IMR-90 (cell line): ENCODE measurements around the gene CPLX3. TPM values are rescaled to one million over a fixed set of nuclear protein-coding genes. Genes with fewer than 3 reads are reported as not detected.

ENCODE experiments used
- ATAC-seq: fragments of 200-7000 bp; cut with Tn5 transposase; 2 replicates; pipeline ENCODE4 v1.9.1; 2020; ENCODE audit warnings: low read depth, mild to moderate bottlenecking, moderate library complexity
- BruUV-seq: library from RNA; stranded (reverse); fragments of 400-500 nt; replicated peaks from 2 replicates; lab custom pipeline; 2021; lab: Mats Ljungman, UMichigan
- CTCF ChIA-PET: fragments of 300-600 bp; formaldehyde crosslinking; extraction: SDS; loops from one replicate; lab custom pipeline; 2021; ENCODE audit warnings: antibody characterized with exemption; lab: Yijun Ruan, JAX
- POLR2A ChIA-PET: fragments of 300-600 bp; sonication (Branson Sonifier 250); formaldehyde crosslinking; loops from one replicate; lab custom pipeline; 2022; ENCODE audit warnings: antibody characterized with exemption; ENCODE audit not compliant: unreplicated experiment; lab: Charles Lee
- DNase-seq: peaks from one replicate; pipeline ENCODE4 v3.0.0; 2013
- H2AFZ ChIP-seq: replicated peaks from 2 replicates; pipeline ENCODE3; 2013; ENCODE audit warnings: low read length, mild to moderate bottlenecking; ENCODE audit not compliant: poor library complexity
- H2AK5ac ChIP-seq: 2 replicates; pipeline ENCODE4 v1.6.1; 2013; ENCODE audit warnings: low read depth, low read length, inconsistent platforms
- H2AK9ac ChIP-seq: replicated peaks from 2 replicates; pipeline ENCODE3; 2013; ENCODE audit warnings: mild to moderate bottlenecking, low read depth, low read length, moderate library complexity; ENCODE audit not compliant: poor library complexity
- H2BK120ac ChIP-seq: 2 replicates; pipeline ENCODE4 v1.6.1; 2013; ENCODE audit warnings: low read depth, low read length, inconsistent platforms
- H2BK15ac ChIP-seq: 3 replicates; pipeline ENCODE4 v1.6.1; 2013; ENCODE audit warnings: low read depth, low read length, inconsistent platforms
- H2BK20ac ChIP-seq: 2 replicates; pipeline ENCODE4 v1.6.1; 2013; ENCODE audit warnings: low read depth, mild to moderate bottlenecking, inconsistent platforms, low read length, moderate library complexity
- H2BK5ac ChIP-seq: 2 replicates; pipeline ENCODE4 v1.6.1; 2013; ENCODE audit warnings: mild to moderate bottlenecking, low read depth, low read length, inconsistent platforms; ENCODE audit not compliant: poor library complexity, severe bottlenecking
- H3K14ac ChIP-seq: replicated peaks from 2 replicates; pipeline ENCODE4 v1.6.1; 2013; ENCODE audit warnings: low read depth, low read length, inconsistent platforms
- H3K18ac ChIP-seq: 2 replicates; pipeline ENCODE4 v1.6.1; 2013; ENCODE audit warnings: low read depth, low read length, control low read depth
- H3K23ac ChIP-seq: 2 replicates; pipeline ENCODE4 v1.6.1; 2013; ENCODE audit warnings: low read depth, low read length, inconsistent platforms
- H3K27ac ChIP-seq: 2 replicates; pipeline ENCODE4 v1.5.1; 2013; ENCODE audit warnings: mild to moderate bottlenecking, control low read depth, low read length; ENCODE audit not compliant: insufficient read depth
- H3K27me3 ChIP-seq: 2 replicates; pipeline ENCODE4 v1.6.1; 2013; ENCODE audit warnings: low read length; ENCODE audit not compliant: control insufficient read depth, insufficient read depth
- H3K36me3 ChIP-seq: 2 replicates; pipeline ENCODE4 v1.6.1; 2013; ENCODE audit warnings: low read length, mixed read lengths; ENCODE audit not compliant: control insufficient read depth, insufficient read depth
- H3K4ac ChIP-seq: 2 replicates; pipeline ENCODE4 v1.6.1; 2013; ENCODE audit warnings: low read depth, low read length, inconsistent platforms
- H3K4me1 ChIP-seq: 2 replicates; pipeline ENCODE4 v1.6.1; 2013; ENCODE audit warnings: low read length, mixed read lengths; ENCODE audit not compliant: control insufficient read depth, insufficient read depth
- H3K4me2 ChIP-seq: 2 replicates; pipeline ENCODE4 v1.6.1; 2013; ENCODE audit warnings: low read depth, mild to moderate bottlenecking, control low read depth, low read length, moderate library complexity
- H3K4me3 ChIP-seq: 2 replicates; pipeline ENCODE4 v1.5.1; 2013; ENCODE audit warnings: low read depth, mild to moderate bottlenecking, control low read depth, low read length, moderate library complexity; ENCODE audit not compliant: insufficient read depth
- H3K56ac ChIP-seq: 2 replicates; pipeline ENCODE4 v1.6.1; 2013; ENCODE audit warnings: low read length, inconsistent platforms; ENCODE audit not compliant: insufficient read depth; ENCODE audit errors: extremely low read depth
- H3K79me1 ChIP-seq, 2 experiments: 2 replicates each; pipeline ENCODE4 v1.6.1; 2013; ENCODE audit warnings: low read length in 2 of 2, inconsistent platforms in 1 of 2, low read depth in 1 of 2
- H3K9ac ChIP-seq: 2 replicates; pipeline ENCODE4 v1.6.1; 2013; ENCODE audit warnings: low read depth, low read length, control low read depth
- H3K9me1 ChIP-seq: 2 replicates; pipeline ENCODE4 v1.6.1; 2013; ENCODE audit warnings: low read length, inconsistent platforms; ENCODE audit not compliant: insufficient read depth
- H3K9me3 ChIP-seq: 2 replicates; pipeline ENCODE4 v1.6.1; 2013; ENCODE audit warnings: low read length; ENCODE audit not compliant: control insufficient read depth, insufficient read depth
- H4K20me1 ChIP-seq: 2 replicates; pipeline ENCODE4 v1.6.1; 2013; ENCODE audit warnings: low read length, inconsistent platforms; ENCODE audit not compliant: insufficient read depth
- H4K5ac ChIP-seq: 2 replicates; pipeline ENCODE4 v1.6.1; 2013; ENCODE audit warnings: mild to moderate bottlenecking, low read depth, low read length, control low read depth
- H4K8ac ChIP-seq, 2 experiments: 2 replicates each; pipeline ENCODE4 v1.6.1; 2013; ENCODE audit warnings: low read depth in 2 of 2, low read length in 2 of 2, control low read depth in 1 of 2, inconsistent platforms in 1 of 2
- H4K91ac ChIP-seq: 2 replicates; pipeline ENCODE4 v1.6.1; 2013; ENCODE audit warnings: low read depth, low read length, inconsistent platforms; ENCODE audit not compliant: insufficient read depth
- BHLHE40 ChIP-seq: fragments of 150-350 bp; IDR thresholded peaks from 2 replicates; pipeline ENCODE4 v1.6.1; 2016; ENCODE audit warnings: mild to moderate bottlenecking, low read depth, low read length
- CEBPB ChIP-seq: IDR thresholded peaks from 2 replicates; pipeline ENCODE4 v1.6.1; 2012; ENCODE audit warnings: low read depth, low read length, improper control_type of control experiment
- CHD1 ChIP-seq: IDR thresholded peaks from 2 replicates; pipeline ENCODE4 v1.6.1; 2012; ENCODE audit warnings: low read depth, low read length, improper control_type of control experiment
- CTCF ChIP-seq: conservative IDR thresholded peaks from 2 replicates; pipeline ENCODE4 v1.5.1; 2012; ENCODE audit warnings: mild to moderate bottlenecking, low read depth, low read length, improper control_type of control experiment
- ELK1 ChIP-seq: fragments of 150-350 bp; IDR thresholded peaks from 2 replicates; pipeline ENCODE4 v1.6.1; 2016; ENCODE audit warnings: low read depth, mild to moderate bottlenecking, low read length, moderate library complexity, borderline replicate concordance
- FOS ChIP-seq: fragments of 150-350 bp; IDR thresholded peaks from 2 replicates; pipeline ENCODE4 v1.6.1; 2016; ENCODE audit warnings: low read depth, low read length
- MAFK ChIP-seq: IDR thresholded peaks from 2 replicates; pipeline ENCODE4 v1.6.1; 2012; ENCODE audit warnings: low read depth, low read length, improper control_type of control experiment
- MAZ ChIP-seq: IDR thresholded peaks from 2 replicates; pipeline ENCODE4 v1.6.1; 2012; ENCODE audit warnings: low read depth, mild to moderate bottlenecking, low read length, improper control_type of control experiment, moderate library complexity, borderline replicate concordance
- MXI1 ChIP-seq: IDR thresholded peaks from 2 replicates; pipeline ENCODE4 v1.6.1; 2012; ENCODE audit warnings: low read depth, mild to moderate bottlenecking, low read length, moderate library complexity, borderline replicate concordance
- NFE2L2 ChIP-seq: fragments of 150-350 bp; IDR thresholded peaks from 2 replicates; pipeline ENCODE4 v1.6.1; 2016; ENCODE audit warnings: low read depth, mild to moderate bottlenecking, low read length
- POLR2A ChIP-seq: IDR thresholded peaks from 2 replicates; pipeline ENCODE4 v1.6.1; 2012; ENCODE audit warnings: mild to moderate bottlenecking, low read depth, low read length
- RAD21 ChIP-seq: IDR thresholded peaks from 2 replicates; pipeline ENCODE4 v1.6.1; 2012; ENCODE audit warnings: low read length, improper control_type of control experiment
- RCOR1 ChIP-seq: IDR thresholded peaks from 2 replicates; pipeline ENCODE4 v1.6.1; 2012; ENCODE audit warnings: mild to moderate bottlenecking, low read length, improper control_type of control experiment; ENCODE audit not compliant: insufficient replicate concordance
- RFX5 ChIP-seq: IDR thresholded peaks from 2 replicates; pipeline ENCODE4 v1.8.0; 2012; ENCODE audit warnings: low read depth, mild to moderate bottlenecking, low read length, moderate library complexity
- SMC3 ChIP-seq: fragments of 150-350 bp; IDR thresholded peaks from 2 replicates; pipeline ENCODE4 v1.6.1; 2016; ENCODE audit warnings: low read depth, mild to moderate bottlenecking, antibody characterized with exemption, low read length, moderate library complexity
- USF2 ChIP-seq: fragments of 150-350 bp; IDR thresholded peaks from 2 replicates; pipeline ENCODE4 v1.6.1; 2017; ENCODE audit warnings: mild to moderate bottlenecking, antibody characterized with exemption, low read length, low read depth
- WGBS, 2 experiments: methylation state at CpG; one replicate each; pipeline versions ENCODE4 v1.1.5 to v1.1.7; 2013; ENCODE audit warnings: missing lambda C conversion rate in 2 of 2; ENCODE audit not compliant: insufficient read length in 1 of 2; ENCODE audit errors: extremely low coverage in 2 of 2; 5-methylcytosine and 5-hydroxymethylcytosine counted together
- dilution Hi-C: fragments of 300-500 bp; cut with HindIII; formaldehyde crosslinking; loops from one replicate; pipeline ENCODE4 v1.14.3; 2018; ENCODE audit warnings: low sequenced_read_pairs; ENCODE audit not compliant: unreplicated experiment
- in situ Hi-C: fragments of 300-500 bp; cut with MboI; formaldehyde crosslinking; loops from 3 replicates; pipeline ENCODE4 v1.14.3; 2019; ENCODE audit warnings: low sequenced_read_pairs, inconsistent platforms, mixed read lengths
- intact Hi-C: fragments of 100-400 bp; cut with micrococcal nuclease; formaldehyde crosslinking; loops from 2 replicates; pipeline ENCODE4 v1.10.0; 2022
- polyA plus RNA-seq, 3 experiments: library from polyadenylated mRNA; depleted of rRNA; stranded (reverse); fragments of >200 nt; gene quantifications; 2 replicates each; pipeline ENCODE4 v1.2.3, GENCODE V29; 2012; ENCODE audit warnings: low replicate concordance in 1 of 3
- total RNA-seq: library from RNA; depleted of rRNA; stranded (reverse); fragments of >200 nt; gene quantifications from 2 replicates; pipeline ENCODE4 v1.2.3, GENCODE V29; 2012

The CPLX3 gene
- total and polyA plus RNA-seq, 2 of the 4 experiments (the other 2 are of a cell fraction), result not detected

- POLR2A ChIA-PET, result interaction anchor here (0.5 kb wide), 1 partner anchor 51 kb away, joined by 3 read pairs; no protein-coding TSS in a partner anchor
These were observed 47.2 kb upstream of the CPLX3 start for GRCh38 chr15:74779162-74779648.

More at GRCh38 chr15:74779162-74779648, 47.2 kb upstream of the CPLX3 start:
- H3K9me1 ChIP-seq, result no peaks in the 10 kb centered on the region
- H3K14ac ChIP-seq, result no peak overlapping the region
- no TSS peak for BruUV-seq
- no peak overlapping the region for H2AFZ ChIP-seq
- H3K9me3 ChIP-seq, result no peaks in the 10 kb centered on the region
- H4K20me1 ChIP-seq, result peaks cover 17% of the 10 kb centered on the region
- no peak for ATAC-seq
- H4K8ac ChIP-seq, result no peak overlapping the region
- no peak overlapping the region for H3K27ac ChIP-seq
- H3K36me3 ChIP-seq, result no peaks in the 10 kb centered on the region
- no peak overlapping the region for H3K4me3 ChIP-seq
- in situ Hi-C loops (loop anchor here (10.0 kb wide), 1 partner anchor 404 kb away; no protein-coding TSS in a partner anchor), dilution Hi-C loops (no loop called here), intact Hi-C loops (no loop called here)
- no peak overlapping the region for H3K4ac ChIP-seq
- no peak for DNase-seq
- H2BK5ac ChIP-seq, result no peak overlapping the region
- peaks cover 9 to 24% of the 10 kb centered on the region in 2 experiments; a peak in 3 of 4 replicates for H3K79me1 ChIP-seq
- no peaks in the 10 kb centered on the region for H3K27me3 ChIP-seq
- no peak overlapping the region for H2BK120ac ChIP-seq
- no peak overlapping the region for H2AK5ac ChIP-seq
- TF ChIP-seq SMC3, result no peak
- TF ChIP-seq CEBPB, result no peak
- no peak for TF ChIP-seq FOS
- no peak for TF ChIP-seq CTCF
- TF ChIP-seq POLR2A, result no peak
- TF ChIP-seq USF2, result no peak
- TF ChIP-seq RAD21, result no peak
- no peak for TF ChIP-seq MXI1
- TF ChIP-seq RFX5, result no peak
- no peak for TF ChIP-seq NFE2L2
- TF ChIP-seq CHD1, result no peak
- no peak for TF ChIP-seq MAFK
- TF ChIP-seq MAZ, result no peak
- TF ChIP-seq RCOR1, result no peak
- no peak for TF ChIP-seq ELK1
- TF ChIP-seq BHLHE40, result no peak
- H4K5ac ChIP-seq, result no peak overlapping the region
- H3K9ac ChIP-seq, result no peak overlapping the region
- H3K4me2 ChIP-seq, result no peak overlapping the region
- H4K91ac ChIP-seq, result no peak overlapping the region
- CTCF ChIA-PET, result no interaction called here
- H2BK15ac ChIP-seq, result no peak overlapping the region
- H2BK20ac ChIP-seq, result no peak overlapping the region
- H3K18ac ChIP-seq, result no peak overlapping the region
- peak overlapping the region; percentile 31; the same call in 1 of the 2 replicates for H3K23ac ChIP-seq
- peaks cover 14% of the 10 kb centered on the region for H3K4me1 ChIP-seq
- WGBS, 2 experiments, result no CpG with 5 or more reads among the region's 7 CpGs
- no peak overlapping the region for H2AK9ac ChIP-seq
- no peak overlapping the region for H3K56ac ChIP-seq
